MM.1S (cell line): Measurements from ENCODE around the gene CHSY1.

Experiments
- CTCF ChIP-seq: fragments of 300-600 bp; sonication (generic); IDR thresholded peaks from 2 replicates; pipeline ENCODE4 v1.5.1; 2016; ENCODE audit warnings: antibody characterized with exemption, low read length, mixed read lengths
- EZH2 ChIP-seq: fragments of 300-600 bp; sonication (generic); optimal IDR thresholded peaks from 2 replicates; pipeline ENCODE3; 2017; ENCODE audit warnings: low read depth, mild to moderate bottlenecking, antibody characterized with exemption, low read length, mixed read lengths

GRCh38 chr15:101153801-101154656 is 97.8 kb downstream of the CHSY1 start:
- TF ChIP-seq CTCF (no peak), EZH2 (no peak)
